ENCODE data around the gene HSPA2.

GRCh38 chr14:64540208-64541202, at the start of gene HSPA2:
- TF ChIP-seq, protein P1, sequence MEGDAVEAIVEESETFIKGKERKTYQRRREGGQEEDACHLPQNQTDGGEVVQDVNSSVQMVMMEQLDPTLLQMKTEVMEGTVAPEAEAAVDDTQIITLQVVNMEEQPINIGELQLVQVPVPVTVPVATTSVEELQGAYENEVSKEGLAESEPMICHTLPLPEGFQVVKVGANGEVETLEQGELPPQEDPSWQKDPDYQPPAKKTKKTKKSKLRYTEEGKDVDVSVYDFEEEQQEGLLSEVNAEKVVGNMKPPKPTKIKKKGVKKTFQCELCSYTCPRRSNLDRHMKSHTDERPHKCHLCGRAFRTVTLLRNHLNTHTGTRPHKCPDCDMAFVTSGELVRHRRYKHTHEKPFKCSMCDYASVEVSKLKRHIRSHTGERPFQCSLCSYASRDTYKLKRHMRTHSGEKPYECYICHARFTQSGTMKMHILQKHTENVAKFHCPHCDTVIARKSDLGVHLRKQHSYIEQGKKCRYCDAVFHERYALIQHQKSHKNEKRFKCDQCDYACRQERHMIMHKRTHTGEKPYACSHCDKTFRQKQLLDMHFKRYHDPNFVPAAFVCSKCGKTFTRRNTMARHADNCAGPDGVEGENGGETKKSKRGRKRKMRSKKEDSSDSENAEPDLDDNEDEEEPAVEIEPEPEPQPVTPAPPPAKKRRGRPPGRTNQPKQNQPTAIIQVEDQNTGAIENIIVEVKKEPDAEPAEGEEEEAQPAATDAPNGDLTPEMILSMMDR (IDR thresholded peaks at IDR 0.05; ENCODE audit: low read depth, low read length): peak; percentile 35
- no peak for TF ChIP-seq POLR2A (IDR thresholded peaks at IDR 0.05; ENCODE audit: extremely low read depth, insufficient read length)
- TF ChIP-seq, protein P2, sequence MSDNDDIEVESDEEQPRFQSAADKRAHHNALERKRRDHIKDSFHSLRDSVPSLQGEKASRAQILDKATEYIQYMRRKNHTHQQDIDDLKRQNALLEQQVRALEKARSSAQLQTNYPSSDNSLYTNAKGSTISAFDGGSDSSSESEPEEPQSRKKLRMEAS (IDR thresholded peaks at IDR 0.05; ENCODE audit: low read depth, low read length): no peak
- TF ChIP-seq MYC (IDR thresholded peaks at IDR 0.05; ENCODE audit: low read depth, low read length): no peak
